Activated CD4-positive, alpha-beta T cell treated with anti-CD3 and anti-CD28 coated beads, Interleukin-2, amount 50 U/mL, for 1 hour (primary cell): ENCODE data around the gene DCHS1.

Source experiments
- DNase-seq: peaks from one replicate; pipeline ENCODE4 v3.0.0-alpha.2; 2020

The DCHS1 gene

DNA sequence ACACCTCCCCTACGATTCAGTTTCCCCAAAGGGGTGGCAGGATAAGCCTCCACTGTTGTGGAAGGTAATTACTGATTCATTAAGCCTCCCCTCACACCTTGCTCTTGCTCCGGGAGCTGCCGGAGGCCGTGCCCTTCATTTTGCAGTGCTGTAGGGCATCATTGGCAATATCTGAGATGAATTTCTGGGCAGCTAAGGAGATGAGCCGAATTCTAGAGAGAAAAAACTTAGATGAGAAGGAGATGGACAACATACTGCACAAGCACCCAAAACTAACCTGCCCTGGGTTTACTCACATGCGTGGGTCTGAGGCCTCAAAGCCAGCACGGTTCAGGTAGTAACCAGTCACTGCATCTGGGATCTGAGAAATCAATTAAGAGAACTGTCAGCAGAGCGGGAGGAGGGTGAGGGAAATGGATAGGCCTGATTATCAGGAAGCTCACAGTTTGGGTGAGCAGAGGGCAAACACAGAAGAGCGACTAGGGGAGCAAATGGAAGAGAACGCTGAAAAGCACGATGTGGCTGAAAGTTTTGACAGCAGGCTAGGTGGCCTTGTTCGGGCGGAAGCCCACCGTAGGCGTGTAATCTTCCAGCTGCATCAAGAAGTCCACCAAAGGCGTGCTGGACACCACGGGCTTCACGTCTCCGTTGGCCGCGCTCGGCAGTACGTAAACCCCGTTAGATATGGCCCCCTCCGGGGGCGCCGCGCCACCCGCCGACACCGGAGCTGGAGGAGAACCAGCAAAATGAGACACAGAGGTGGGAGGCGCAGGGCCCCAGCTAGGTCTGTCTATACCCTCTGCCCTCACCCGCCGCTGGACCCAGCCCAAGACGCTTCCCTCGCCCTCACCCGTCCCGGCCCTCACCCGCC, 44.3 kb downstream of the DCHS1 start:
- DNase-seq = peak; percentile 28

DNA sequence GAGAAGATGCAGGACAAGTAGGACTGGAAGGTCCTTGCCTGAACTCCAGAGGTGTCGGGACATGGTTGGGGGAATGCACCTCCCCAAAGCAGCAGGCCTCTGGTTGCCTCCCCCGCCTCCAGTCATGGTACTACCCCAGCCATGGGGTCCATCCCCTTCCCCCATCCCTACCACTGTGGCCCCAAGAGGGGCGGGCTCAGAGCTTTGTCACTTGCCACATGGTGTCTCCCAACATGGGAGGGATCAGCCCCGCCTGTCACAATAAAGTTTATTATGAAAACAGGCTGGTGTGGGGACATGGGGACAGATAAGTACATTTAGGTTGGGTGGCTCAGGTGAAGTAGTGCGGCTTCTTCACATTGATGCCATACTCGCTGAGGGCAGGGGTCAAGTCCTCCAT, 45.0 kb downstream of the DCHS1 start:
- no peak for DNase-seq

- DNase-seq = no peak
These were observed 46.0 kb downstream of the DCHS1 start for GRCh38 chr11:6609502-6610015.

- no peak for DNase-seq
These were observed 46.7 kb downstream of the DCHS1 start for GRCh38 chr11:6608726-6609501.

- no peak for DNase-seq
These were observed 47.6 kb downstream of the DCHS1 start for GRCh38 chr11:6608011-6608410.

DNA sequence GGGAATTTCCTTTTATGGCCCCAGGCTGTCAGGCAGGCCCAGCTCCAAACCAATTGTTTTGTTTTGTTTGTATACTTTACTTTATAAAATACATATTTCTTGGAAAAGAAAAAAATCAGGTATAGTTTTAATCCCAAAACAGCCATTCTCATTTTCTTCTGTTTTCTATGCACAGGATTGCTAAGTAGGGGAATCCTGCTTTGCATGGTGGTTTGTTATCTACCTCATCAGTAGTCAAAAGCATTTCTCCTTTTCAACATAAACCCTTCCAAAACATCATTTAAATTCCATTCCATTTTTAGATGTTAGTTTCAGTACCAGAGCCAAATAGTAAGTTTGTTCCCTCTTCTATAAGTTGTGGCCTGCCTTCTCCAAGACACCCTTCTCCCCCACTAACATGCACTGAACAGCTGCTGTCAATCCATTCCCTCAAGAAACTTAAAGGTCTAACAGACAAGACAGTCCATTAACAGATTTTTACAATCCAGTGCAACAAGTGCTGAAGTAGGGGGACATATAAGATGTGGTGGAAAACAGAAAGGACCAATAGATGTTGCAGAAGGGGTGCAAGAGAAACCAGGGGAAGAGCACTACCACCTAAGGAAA, 48.3 kb downstream of the DCHS1 start:
- DNase-seq = no peak

- DNase-seq = peak; percentile 27
These were observed 49.0 kb downstream of the DCHS1 start for GRCh38 chr11:6606471-6607189.

DNA sequence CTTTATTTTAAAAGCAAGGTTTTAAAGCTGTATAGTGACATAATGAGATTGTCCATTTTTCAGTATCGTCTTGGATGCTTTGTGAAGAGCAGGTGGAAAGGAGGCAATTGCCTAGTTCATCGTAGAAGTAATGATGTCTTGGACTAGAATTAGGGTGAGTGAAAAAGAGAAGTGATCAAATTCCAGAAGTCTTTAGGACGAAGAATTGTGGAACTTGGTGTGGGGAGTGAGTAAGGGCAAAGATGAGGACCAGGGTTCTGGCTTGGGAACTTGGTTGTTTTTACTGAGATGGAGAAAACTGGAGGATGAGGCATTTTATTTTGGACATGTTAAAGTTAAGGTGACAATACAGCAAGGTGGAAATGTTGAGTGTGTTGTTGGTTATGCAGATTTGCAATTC, 50.8 kb downstream of the DCHS1 start:
- no peak for DNase-seq

- peak; percentile 56 for DNase-seq
These were observed 51.5 kb downstream of the DCHS1 start for GRCh38 chr11:6604081-6604626.

DNA sequence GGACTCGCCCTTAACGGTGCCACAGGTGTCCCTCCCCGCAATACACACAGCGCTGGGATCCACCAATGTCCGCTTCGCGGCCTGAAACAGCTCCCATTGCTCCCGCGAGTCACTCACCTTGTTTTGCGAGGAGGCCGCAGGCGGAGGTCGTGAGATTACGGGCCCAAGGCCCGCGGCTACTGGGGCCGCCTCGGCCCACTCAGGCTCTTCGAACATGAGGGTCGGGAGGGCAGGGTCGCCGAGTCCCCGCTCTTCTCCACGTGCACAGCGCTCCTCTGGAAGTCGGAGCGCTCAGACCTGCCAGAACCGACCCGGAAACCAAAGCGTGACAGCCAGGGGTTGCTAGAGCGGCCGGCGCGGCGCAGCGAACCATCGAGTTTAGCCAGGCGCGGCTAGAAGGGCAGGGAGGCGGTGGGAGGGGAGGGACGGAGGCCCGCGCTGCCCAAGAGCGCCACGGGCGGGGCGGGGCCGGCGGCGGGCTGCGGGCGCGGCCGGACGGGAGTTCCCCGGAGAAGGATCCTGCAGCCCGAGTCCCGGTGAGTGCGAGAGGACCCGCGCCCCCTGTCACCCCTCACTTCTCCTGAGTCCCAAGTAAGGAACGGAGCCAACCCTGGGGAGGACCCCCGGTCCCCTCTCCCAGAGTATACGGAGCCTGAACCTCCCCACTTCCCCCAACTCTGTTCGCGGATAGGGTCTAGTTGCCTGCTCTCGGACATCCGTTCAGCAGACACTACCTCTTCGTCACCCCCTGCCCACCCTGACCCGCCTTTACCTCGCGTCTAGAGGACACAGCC, 52.1 kb downstream of the DCHS1 start, which contains the start of the genes ILK and RRP8:
TSS of gene ILK (plus strand) at position 488 of the 794 bp plus-strand sequence. CDS start 498 bp downstream, outside the sequence.
TSS of gene RRP8 (minus strand) at position 330 of the 794 bp plus-strand sequence. CDS start at position 216, 114 bp downstream.
- DNase-seq = peak; percentile 83

DNA sequence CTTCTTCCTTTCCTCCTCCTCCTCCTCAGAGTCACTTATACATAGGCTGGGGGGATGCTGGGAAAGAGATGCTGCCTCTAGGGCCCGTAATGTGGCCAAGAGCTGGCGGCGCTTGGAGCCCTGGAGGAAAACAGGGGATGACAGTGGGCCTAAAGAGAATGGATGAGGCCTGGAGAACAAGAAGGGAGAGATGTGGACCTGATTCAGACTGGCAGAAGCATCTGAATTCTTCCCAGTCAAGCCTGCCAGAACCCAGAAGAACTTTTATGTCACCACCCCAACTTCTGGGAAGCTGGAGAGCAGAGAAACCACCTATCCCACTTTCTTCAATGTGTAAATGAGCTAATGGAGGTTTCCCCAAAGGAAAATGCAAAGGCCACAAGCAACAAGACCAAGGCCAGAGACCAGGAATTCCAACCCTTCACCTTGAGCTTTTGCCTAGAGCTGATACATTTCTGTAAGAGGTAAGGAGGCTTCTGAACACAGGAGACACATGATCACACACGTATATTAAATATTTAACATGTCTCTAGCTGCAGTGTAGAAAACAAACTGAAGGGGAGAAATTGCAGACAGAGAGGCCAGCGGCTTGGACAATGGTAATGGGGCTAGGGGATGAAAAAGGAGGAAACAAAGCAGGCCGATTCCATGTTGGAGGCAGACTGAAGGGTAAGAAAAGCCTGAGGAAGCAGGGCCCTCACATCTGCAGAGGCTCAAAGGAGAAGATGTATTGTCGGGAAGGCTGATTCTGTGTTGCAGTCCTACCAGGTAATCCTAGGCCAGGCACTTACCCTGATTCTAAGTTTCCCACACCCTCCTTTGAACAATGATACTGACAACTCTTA, 53.3 kb downstream of the DCHS1 start:
- no peak for DNase-seq

DNA sequence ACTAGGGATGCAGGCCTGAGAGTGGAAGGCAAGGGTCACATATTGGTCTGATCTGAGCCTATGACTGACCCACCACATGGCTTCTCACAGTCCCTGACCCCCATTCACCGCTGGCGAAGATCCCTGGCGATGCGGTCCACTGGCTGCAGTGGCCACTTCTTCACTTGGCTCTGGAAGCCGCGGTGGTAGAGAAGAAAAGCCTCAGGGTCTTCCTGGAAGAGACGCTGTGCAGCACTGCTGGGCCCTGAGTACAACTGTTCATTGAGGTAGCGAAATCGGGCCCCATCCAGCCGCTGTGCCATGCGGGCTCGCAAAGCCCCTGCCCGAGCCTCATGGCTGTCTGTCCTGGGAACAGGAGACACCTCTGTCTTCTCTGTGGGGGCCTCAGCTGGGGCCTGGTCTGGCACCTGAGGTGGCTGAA, 54.6 kb downstream of the DCHS1 start:
- no peak for DNase-seq

- no peak for DNase-seq
These were observed 55.7 kb downstream of the DCHS1 start for GRCh38 chr11:6599881-6600390.

GRCh38 chr11:6599449-6599848, 56.2 kb downstream of the DCHS1 start:
- no peak for DNase-seq

- no peak for DNase-seq
These were observed 57.1 kb downstream of the DCHS1 start for GRCh38 chr11:6598555-6598954.

DNA sequence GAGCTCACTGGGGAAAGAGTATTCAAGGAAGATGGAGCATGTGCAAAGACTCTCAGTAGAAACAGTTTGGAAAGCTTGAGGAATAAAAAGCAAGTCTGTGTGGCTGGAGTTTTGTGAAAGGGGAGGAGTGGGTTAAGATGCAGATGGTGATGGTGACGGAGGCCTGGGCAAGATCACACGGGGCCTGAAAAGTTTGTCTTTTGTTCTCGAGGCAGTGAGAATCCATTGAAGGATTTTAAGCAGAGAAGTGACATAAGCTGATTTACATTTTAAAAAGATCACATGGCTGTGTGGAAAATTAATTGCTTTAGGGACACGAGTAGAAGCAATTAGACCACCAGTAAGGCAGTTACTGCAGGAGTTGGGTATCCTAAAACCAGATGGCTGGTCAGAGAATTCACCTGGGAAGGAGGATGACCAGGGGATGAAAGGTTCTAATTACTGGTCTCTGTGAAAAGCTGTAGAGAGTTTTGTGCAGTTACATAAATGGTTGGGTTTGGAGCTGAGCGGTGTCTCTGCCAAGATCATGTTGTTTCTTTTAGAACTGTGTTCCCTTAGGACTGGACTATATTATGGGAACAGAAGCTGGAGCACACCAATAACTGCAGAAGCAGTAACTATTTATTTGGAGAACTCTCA, 59.3 kb downstream of the DCHS1 start:
- no peak for DNase-seq

- DNase-seq = no peak
These were observed 61.4 kb downstream of the DCHS1 start for GRCh38 chr11:6594142-6594768.

DNA sequence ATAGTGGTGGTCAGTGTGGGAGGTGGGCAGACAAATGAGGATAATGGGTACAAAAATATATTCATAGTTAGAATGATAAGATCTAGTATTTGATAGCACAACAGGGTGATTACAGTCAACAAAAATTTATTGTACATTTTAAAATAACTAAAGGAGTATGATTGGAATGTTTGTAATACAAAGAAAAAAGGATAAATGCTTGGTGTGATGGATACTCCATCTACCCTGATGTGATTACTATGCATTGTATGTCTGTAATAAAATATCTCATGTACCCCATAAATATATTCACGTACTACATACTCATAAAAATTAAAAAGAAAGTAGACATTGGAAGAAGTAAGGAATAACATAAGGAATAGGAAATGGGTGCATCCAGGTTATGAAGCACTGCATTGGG, 67.6 kb downstream of the DCHS1 start:
- DNase-seq = no peak

GRCh38 chr11:6587360-6587953, 68.2 kb downstream of the DCHS1 start:
- DNase-seq = no peak
